Measurements from ENCODE around the gene VRK2. TPM values are rescaled to one million over a fixed set of nuclear protein-coding genes. Genes with fewer than 3 reads are reported as not detected.
"Not testable (repeated sequence)": the region's sequence is repeated elsewhere in the genome, so short reads cannot be mapped to it uniquely, and the experiment has no call there.

Gene VRK2
- polyA plus RNA-seq, 1 donor: 17.2 TPM

DNA sequence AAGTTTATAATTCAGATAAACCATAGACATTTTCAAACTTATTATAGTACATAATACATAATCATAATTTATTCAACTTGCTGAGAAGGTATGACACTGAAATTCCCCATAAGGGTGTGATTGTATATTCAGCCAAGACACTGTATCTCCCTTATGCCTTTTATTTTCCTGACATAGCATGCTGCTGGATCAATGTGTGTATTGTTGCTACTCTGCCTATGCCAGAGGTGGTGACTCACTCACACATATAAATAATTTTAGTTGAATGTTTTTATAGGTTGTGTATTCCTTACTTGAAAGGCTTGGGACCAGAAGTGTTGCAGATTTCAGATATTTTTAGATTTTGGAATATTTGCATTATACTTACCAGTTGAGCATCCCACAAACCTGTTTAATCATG is 86.8 kb downstream of the VRK2 start:
- H3K4me3 ChIP-seq (ENCODE audit: low read length): no peak overlapping the region
- H3K27ac ChIP-seq (ENCODE audit: low read length): no peak overlapping the region
- H3K36me3 ChIP-seq (ENCODE audit: control insufficient read depth, insufficient read depth, low read length): peaks cover 3% of the 10 kb centered on the region
- no peak for DNase-seq
- no peaks in the 10 kb centered on the region for H3K4me1 ChIP-seq (ENCODE audit: control insufficient read depth, insufficient read depth, low read length)
- no peaks in the 10 kb centered on the region for H3K9me3 ChIP-seq (ENCODE audit: control insufficient read depth, low read depth, low read length)
- H3K27me3 ChIP-seq (ENCODE audit: control insufficient read depth, insufficient read depth, low read length): no peaks in the 10 kb centered on the region

GRCh38 chr2:58135861-58136260 is 89.3 kb downstream of the VRK2 start:
- no peak for DNase-seq
- H3K36me3 ChIP-seq (ENCODE audit: control insufficient read depth, insufficient read depth, low read length): peaks cover 3% of the 10 kb centered on the region
- H3K4me1 ChIP-seq (ENCODE audit: control insufficient read depth, insufficient read depth, low read length): no peaks in the 10 kb centered on the region
- H3K4me3 ChIP-seq (ENCODE audit: low read length): no peak overlapping the region
- H3K9me3 ChIP-seq (ENCODE audit: control insufficient read depth, low read depth, low read length): no peaks in the 10 kb centered on the region
- no peaks in the 10 kb centered on the region for H3K27me3 ChIP-seq (ENCODE audit: control insufficient read depth, insufficient read depth, low read length)
- no peak overlapping the region for H3K27ac ChIP-seq (ENCODE audit: low read length)
- 75% methylated on average over 2 of the region's 2 CpGs for WGBS (ENCODE audit: insufficient coverage, low lambda C conversion rate)

DNA sequence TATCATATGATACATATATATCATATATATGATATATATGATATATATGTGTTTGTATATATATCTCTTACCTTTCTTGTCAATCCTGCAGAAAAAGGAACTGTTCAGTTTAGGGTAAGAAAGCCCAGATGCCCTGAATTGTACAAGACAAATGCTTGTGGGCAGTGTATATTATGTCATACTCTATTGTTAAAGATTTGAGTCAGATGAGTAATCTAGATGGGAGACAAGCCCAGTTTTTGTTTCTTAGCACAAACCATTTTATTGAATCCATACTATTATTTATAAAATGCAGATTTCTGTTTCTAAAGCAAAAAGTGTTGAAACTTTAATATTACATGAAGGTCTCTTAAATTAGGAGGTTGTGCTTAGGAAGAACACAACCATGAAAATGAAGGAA is 90.6 kb downstream of the VRK2 start:
- Histone ChIP-seq H3K27ac (ENCODE audit: low read length) (no peak overlapping the region), H3K27me3 (ENCODE audit: control insufficient read depth, insufficient read depth, low read length) (no peaks in the 10 kb centered on the region), H3K4me1 (ENCODE audit: control insufficient read depth, insufficient read depth, low read length) (no peaks in the 10 kb centered on the region), H3K4me3 (ENCODE audit: low read length) (no peak overlapping the region), H3K36me3 (ENCODE audit: control insufficient read depth, insufficient read depth, low read length) (peaks cover 3% of the 10 kb centered on the region), H3K9me3 (ENCODE audit: control insufficient read depth, low read depth, low read length) (no peaks in the 10 kb centered on the region)
- DNase-seq: no peak

DNA sequence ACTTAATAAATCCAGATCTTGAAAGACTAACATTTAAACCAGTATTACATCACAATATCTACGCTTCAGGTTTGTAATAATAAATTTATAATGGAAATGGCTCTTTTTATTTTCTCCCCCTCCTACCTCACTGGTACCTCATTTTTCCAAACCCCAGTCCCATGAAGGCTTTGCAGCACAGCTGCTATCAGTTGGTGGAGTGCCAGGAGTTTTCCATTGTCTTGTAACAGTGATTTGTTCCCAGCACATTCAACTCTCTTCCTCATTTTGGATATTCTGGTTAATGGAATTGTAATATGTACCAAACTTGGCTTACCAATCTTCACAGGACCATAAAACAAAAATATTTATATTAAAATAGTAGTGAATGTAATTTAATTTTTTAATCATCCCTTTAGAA is 91.2 kb downstream of the VRK2 start:
- DNase-seq: no peak
- WGBS (ENCODE audit: insufficient coverage, low lambda C conversion rate): 83% methylated on average over 1 of the region's 1 CpG
- H3K9me3 ChIP-seq (ENCODE audit: control insufficient read depth, low read depth, low read length): no peaks in the 10 kb centered on the region

GRCh38 chr2:58138396-58139030 is 91.9 kb downstream of the VRK2 start:
- H3K4me3 ChIP-seq (ENCODE audit: low read length): no peak overlapping the region
- no peak overlapping the region for H3K27ac ChIP-seq (ENCODE audit: low read length)
- H3K4me1 ChIP-seq (ENCODE audit: control insufficient read depth, insufficient read depth, low read length): no peaks in the 10 kb centered on the region
- 88% methylated on average over 1 of the region's 3 CpGs for WGBS (ENCODE audit: insufficient coverage, low lambda C conversion rate)
- H3K36me3 ChIP-seq (ENCODE audit: control insufficient read depth, insufficient read depth, low read length): peaks cover 2% of the 10 kb centered on the region
- H3K27me3 ChIP-seq (ENCODE audit: control insufficient read depth, insufficient read depth, low read length): no peaks in the 10 kb centered on the region
- no peaks in the 10 kb centered on the region for H3K9me3 ChIP-seq (ENCODE audit: control insufficient read depth, low read depth, low read length)
- no peak for DNase-seq

More for the DNA sequence above, 91.2 kb downstream of the VRK2 start:
- Histone ChIP-seq H3K36me3 (ENCODE audit: control insufficient read depth, insufficient read depth, low read length) (no peaks in the 10 kb centered on the region), H3K4me3 (ENCODE audit: low read length) (no peak overlapping the region), H3K27ac (ENCODE audit: low read length) (no peak overlapping the region), H3K4me1 (ENCODE audit: control insufficient read depth, insufficient read depth, low read length) (no peaks in the 10 kb centered on the region), H3K27me3 (ENCODE audit: control insufficient read depth, insufficient read depth, low read length) (no peaks in the 10 kb centered on the region)

DNA sequence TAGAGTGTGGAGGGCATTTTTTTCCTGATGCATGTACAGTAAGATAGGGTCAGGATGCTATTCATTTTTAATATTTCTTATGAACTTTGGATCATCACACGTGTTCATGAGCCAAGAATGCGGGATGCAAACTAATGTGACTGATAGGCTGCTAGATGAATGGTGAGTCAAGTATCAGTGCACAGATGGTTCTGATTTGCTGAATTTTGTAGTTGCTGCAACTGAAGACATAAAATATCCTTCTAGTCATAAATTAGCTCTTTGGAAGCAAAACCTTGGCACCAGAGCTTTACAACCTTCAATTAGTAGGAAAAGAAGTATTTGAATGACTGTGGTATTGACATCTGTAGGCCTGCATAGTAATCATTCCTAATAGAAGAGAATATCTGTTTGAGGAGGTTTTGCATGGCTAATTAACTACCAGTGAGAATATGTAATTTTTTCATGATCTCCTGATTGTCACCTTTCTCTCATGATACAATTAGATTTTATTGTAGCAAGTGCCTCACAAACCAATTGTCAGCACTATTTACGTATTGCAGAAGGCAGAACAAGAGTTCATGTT is 94.0 kb downstream of the VRK2 start:
- Histone ChIP-seq H3K9me3 (ENCODE audit: control insufficient read depth, low read depth, low read length) (no peaks in the 10 kb centered on the region), H3K36me3 (ENCODE audit: control insufficient read depth, insufficient read depth, low read length) (peaks cover 3% of the 10 kb centered on the region), H3K27me3 (ENCODE audit: control insufficient read depth, insufficient read depth, low read length) (no peaks in the 10 kb centered on the region), H3K4me3 (ENCODE audit: low read length) (no peak overlapping the region), H3K27ac (ENCODE audit: low read length) (no peak overlapping the region), H3K4me1 (ENCODE audit: control insufficient read depth, insufficient read depth, low read length) (no peaks in the 10 kb centered on the region)
- no CpG with 5 or more reads among the region's 3 CpGs for WGBS (ENCODE audit: insufficient coverage, low lambda C conversion rate)
- DNase-seq: no peak

DNA sequence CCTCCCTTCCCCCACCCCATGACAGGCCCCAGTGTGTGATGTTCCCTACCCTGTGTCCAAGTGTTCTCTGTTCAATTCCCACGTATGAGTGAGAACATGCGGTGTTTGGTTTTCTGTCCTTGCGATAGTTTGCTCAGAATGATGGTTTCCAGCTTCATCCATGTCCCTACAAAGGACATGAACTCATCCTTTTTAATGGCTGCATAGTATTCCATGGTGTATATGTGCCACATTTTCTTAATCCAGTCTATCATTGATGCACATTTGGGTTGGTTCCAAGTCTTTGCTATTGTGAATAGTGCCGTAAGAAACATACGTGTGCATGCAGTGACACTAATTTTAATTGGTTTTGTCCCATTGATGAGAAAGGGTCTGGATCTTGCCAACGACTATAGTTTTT is 99.2 kb downstream of the VRK2 start:
- not testable (repeated sequence) for H3K4me1 ChIP-seq (ENCODE audit: control insufficient read depth, insufficient read depth, low read length); H3K9me3 ChIP-seq (ENCODE audit: control insufficient read depth, low read depth, low read length)

DNA sequence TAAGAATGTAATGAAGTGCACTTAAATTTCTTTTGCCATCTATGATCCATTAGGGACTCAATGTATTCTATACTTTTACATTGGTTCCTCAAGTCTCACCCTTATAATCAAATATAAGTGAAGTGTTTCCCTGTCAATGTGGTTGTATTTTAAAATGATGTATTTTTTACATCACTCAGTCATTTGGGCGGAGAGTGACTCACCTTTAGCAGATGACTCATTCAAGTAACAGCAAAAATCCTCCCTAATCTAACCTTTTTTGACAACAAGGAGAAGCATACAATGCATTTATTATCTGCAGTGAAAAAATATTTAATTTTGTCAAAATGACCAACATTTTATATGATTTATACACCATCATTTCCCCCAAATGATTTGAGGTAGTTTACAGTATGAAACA is 100.1 kb downstream of the VRK2 start:
- WGBS (ENCODE audit: insufficient coverage, low lambda C conversion rate): 100% methylated on average over 1 of the region's 1 CpG
- Histone ChIP-seq H3K27me3 (ENCODE audit: control insufficient read depth, insufficient read depth, low read length) (no peaks in the 10 kb centered on the region), H3K36me3 (ENCODE audit: control insufficient read depth, insufficient read depth, low read length) (peaks cover 6% of the 10 kb centered on the region), H3K27ac (ENCODE audit: low read length) (no peak overlapping the region), H3K9me3 (ENCODE audit: control insufficient read depth, low read depth, low read length) (no peaks in the 10 kb centered on the region), H3K4me3 (ENCODE audit: low read length) (no peak overlapping the region), H3K4me1 (ENCODE audit: control insufficient read depth, insufficient read depth, low read length) (no peaks in the 10 kb centered on the region)
- DNase-seq: no peak

More for the DNA sequence above, 99.2 kb downstream of the VRK2 start:
- not testable (repeated sequence) for H3K4me3 ChIP-seq (ENCODE audit: low read length); DNase-seq; H3K36me3 ChIP-seq (ENCODE audit: control insufficient read depth, insufficient read depth, low read length); H3K27me3 ChIP-seq (ENCODE audit: control insufficient read depth, insufficient read depth, low read length); H3K27ac ChIP-seq (ENCODE audit: low read length)
- WGBS (ENCODE audit: insufficient coverage, low lambda C conversion rate): 100% methylated on average over 1 of the region's 6 CpGs

DNA sequence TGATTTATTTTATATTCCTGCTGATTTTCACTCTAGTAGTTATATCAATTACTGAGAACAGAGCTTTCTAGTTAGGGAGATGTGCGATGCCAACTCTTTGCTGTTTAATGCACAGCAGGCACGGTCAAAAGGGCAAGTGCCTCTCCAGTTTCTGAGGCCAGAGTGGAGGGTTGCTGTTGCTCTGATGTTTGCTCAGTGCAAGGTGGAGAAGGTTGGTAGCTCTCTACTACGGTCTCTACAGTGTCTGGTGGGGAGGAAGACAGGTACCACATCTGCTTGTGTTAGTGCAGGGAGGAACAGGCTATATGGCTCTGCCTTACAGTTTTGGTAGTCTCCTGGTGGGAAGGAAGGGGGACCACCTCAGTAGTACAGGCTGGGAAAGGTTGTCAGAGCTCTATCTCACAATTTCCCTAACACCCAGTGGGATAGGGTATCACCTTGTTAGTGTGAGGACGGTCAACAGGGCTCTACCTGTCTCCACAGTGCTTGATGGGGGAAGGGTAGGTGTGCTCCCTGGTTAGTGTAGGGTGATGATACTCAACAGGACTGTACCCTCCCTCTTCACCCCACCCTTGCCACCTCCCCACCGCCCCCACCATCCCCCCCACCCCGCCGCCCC is 108.7 kb downstream of the VRK2 start:
- no peak overlapping the region for H3K27ac ChIP-seq (ENCODE audit: low read length)
- H3K9me3 ChIP-seq (ENCODE audit: control insufficient read depth, low read depth, low read length): no peaks in the 10 kb centered on the region
- H3K4me1 ChIP-seq (ENCODE audit: control insufficient read depth, insufficient read depth, low read length): no peaks in the 10 kb centered on the region
- H3K27me3 ChIP-seq (ENCODE audit: control insufficient read depth, insufficient read depth, low read length): no peaks in the 10 kb centered on the region
- H3K36me3 ChIP-seq (ENCODE audit: control insufficient read depth, insufficient read depth, low read length): peaks cover 16% of the 10 kb centered on the region
- no CpG with 5 or more reads among the region's 7 CpGs for WGBS (ENCODE audit: insufficient coverage, low lambda C conversion rate)
- DNase-seq: peak in 1 of 2 donors; percentile 4
- H3K4me3 ChIP-seq (ENCODE audit: low read length): no peak overlapping the region

- H3K9me3 ChIP-seq (ENCODE audit: control insufficient read depth, low read depth, low read length): no peaks in the 10 kb centered on the region
- H3K4me3 ChIP-seq (ENCODE audit: low read length): no peak overlapping the region
- peaks cover 22% of the 10 kb centered on the region for H3K36me3 ChIP-seq (ENCODE audit: control insufficient read depth, insufficient read depth, low read length)
- no peaks in the 10 kb centered on the region for H3K27me3 ChIP-seq (ENCODE audit: control insufficient read depth, insufficient read depth, low read length)
- no peaks in the 10 kb centered on the region for H3K4me1 ChIP-seq (ENCODE audit: control insufficient read depth, insufficient read depth, low read length)
- no peak for DNase-seq
- H3K27ac ChIP-seq (ENCODE audit: low read length): no peak overlapping the region
Measured at GRCh38 chr2:58156780-58157179, 110.2 kb downstream of the VRK2 start.

DNA sequence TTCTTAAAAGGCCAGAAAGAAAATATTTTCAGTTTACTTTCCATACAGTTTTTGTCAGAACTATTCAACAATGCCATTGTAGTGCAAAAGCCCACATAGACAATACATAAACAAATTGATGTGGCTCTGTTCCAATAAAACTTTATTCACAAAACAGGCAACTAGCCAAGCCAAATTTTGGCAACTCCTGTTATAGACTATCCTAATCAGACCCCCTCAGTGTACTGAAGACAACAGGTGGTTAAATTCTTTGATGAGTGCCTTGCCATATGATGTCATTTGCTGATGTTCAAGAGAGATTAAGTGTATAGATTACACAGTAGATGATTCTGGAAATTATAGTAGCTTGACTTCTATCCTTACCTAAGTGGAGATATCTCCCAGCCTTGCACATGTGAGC is 111.1 kb downstream of the VRK2 start:
- no peak for DNase-seq
- H3K9me3 ChIP-seq (ENCODE audit: control insufficient read depth, low read depth, low read length): no peaks in the 10 kb centered on the region
- no peak overlapping the region for H3K4me3 ChIP-seq (ENCODE audit: low read length)
- no peaks in the 10 kb centered on the region for H3K4me1 ChIP-seq (ENCODE audit: control insufficient read depth, insufficient read depth, low read length)
- H3K36me3 ChIP-seq (ENCODE audit: control insufficient read depth, insufficient read depth, low read length): peaks cover 24% of the 10 kb centered on the region
- H3K27me3 ChIP-seq (ENCODE audit: control insufficient read depth, insufficient read depth, low read length): no peaks in the 10 kb centered on the region
- no peak overlapping the region for H3K27ac ChIP-seq (ENCODE audit: low read length)

Data from large intestine (tissue), 3 donors.